ENCODE results near the gene FAM83C.

The FAM83C gene

DNA sequence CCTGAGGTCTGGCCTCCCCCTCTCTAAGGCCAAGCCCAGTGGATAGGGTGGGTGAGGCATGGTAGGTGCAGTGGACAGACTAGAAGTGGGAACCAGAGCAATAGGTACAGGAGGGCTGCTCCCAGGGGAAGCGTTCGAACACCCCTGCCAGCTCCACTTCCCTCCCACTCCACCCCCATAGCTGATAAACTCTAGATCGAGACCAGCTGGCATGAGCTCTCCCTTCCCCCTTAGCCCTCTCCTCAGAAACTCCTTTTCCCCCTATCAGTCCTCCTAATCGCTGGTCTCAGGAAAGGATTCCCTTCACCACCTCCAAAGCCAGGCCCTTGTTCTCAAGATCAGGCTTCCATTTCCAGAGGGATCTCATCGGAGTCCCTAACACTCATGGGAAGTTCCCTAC lies 6.0 kb upstream of the FAM83C start:
- DNase-seq: no peak

DNA sequence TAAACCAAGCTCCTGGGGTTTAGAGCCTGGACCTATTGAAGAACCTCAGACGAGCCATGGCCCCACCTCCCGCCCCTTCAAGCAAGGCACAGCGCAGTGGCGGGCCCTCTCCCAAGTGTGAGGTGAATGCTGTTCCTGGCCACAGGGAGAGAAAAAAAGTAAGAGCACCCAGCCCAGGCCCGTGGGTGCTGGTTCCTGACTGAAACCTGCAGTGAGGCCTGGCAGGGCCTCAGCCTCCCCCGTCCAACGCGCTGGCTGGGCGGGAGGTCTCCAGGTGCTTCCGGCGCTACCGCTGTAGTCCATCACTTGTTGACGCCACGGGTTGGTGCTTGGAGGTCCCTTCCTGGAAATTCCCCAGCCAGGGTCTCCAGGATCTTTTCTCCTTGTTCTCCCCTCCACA lies 5.5 kb upstream of the FAM83C start:
- DNase-seq: no peak

DNA sequence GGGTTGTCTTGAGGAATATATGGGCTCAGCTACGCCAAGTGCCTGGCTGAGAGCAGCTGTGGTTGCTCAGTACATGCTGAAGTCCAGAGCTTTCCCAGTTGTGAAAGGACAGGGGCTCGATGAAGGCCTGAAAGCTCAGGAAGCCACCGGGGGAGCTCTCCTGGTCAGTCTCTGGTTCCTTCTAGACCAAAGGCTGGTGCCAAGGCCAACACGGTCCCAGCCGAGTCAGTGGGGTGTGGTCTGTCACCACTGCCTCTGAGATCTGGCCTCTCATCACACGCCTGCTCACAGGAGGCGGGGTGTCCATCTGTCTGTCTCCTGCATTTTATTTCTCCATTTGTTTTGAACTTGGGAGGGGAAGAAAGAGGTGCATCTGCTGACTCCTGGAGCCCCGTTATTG lies 4.9 kb upstream of the FAM83C start:
- no peak for DNase-seq

DNA sequence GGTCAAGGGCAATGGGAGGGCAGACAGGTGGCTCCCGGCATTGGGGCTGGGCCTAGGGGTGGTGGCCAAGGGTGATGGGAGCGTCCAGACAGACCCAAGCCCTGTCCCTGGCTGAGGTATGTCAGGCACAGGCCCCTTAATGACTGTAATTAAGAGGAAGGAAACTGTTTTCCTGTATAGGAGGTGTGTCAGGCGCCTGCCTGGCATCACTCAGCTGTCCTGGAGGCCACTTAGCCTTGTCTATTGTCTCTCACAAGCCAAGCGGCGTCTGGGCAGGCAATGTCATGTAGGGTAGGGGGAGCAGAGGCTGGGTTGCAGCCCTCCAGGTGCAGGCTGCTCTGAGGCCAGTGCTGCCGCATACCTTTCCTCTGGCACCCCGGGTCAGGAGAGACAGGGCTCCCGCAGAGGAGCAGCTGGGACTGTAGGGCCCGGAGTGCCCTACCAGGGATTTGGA lies 3.9 kb upstream of the FAM83C start:
- DNase-seq: peak in 1 of 2 experiments; percentile 12

DNA sequence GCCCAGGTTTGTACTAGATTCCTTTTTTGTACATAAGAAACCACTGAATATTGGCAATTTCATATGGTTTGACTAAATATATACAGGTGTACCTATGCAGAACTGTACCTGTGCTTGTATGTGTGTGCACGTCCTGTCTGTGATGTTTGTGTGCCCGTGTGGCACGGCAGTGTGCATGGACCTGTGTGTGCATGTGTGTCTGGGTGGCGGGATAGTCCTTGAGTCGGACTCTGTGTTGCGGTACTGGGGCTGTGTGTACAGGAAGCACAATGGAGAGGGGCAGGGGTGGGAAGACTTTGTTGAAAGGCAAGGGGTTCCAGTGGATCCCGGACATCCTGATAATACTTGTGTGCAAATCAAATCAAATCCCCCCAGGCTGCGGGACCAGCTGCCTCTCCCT lies 3.4 kb upstream of the FAM83C start:
- no peak for DNase-seq

- DNase-seq: no peak
Observed at GRCh38 chr20:35295058-35295457, 2.8 kb upstream of the FAM83C start.

DNA sequence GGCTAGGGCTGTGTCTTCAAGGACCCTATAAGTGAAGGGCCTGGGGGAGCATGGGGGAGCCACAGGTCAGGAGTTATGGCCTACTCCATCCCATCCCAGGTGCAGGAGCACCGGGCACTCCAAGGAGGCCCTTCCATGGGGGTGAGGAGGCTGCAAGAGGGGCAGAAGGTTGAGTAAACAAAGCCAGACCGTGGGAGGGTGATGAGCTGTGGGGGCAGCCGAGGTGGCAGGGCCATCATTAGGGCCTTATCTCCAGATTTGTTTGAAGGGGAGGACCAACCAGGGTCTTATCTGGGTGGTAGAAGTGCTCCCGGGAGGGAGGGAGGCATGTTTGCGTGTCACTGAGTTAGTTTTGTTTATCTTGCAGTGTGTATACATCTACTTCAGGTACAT lies 2.1 kb upstream of the FAM83C start:
- DNase-seq: no peak

- no peak for DNase-seq
Observed at GRCh38 chr20:35293303-35294292, 1.4 kb upstream of the FAM83C start.

GRCh38 chr20:35292504-35293285 lies 470 bp upstream of the FAM83C start:
- no peak for DNase-seq

DNA sequence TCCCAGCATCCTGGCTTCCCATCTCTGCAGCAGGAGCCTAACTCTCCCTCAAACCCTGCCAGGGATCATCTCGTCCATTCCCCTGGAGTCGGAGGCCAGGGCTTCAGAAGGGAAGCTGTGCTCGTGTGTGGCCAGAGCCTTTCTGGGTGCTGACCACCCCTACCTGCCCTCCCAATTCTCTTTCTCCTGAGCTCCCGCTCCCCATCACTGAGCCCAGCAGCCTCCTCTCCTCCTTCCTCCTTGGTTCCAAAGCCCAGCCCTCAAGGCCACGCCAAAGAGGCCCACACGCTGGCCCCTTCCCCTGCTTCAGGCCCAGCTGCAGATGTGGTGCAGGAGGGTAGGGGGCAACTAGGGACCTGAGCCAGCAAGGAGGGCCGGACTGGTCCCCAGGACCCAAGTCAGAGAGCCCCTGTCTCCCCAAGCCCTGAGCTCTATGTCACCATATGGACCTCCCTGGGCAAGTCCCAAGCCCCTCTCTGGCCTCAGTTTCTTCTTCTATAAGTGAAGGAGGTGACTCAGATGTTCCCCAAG lies 1.3 kb downstream of the FAM83C start:
- DNase-seq: no peak

GRCh38 chr20:35290186-35290886 lies 1.9 kb downstream of the FAM83C start:
- DNase-seq: no peak

DNA sequence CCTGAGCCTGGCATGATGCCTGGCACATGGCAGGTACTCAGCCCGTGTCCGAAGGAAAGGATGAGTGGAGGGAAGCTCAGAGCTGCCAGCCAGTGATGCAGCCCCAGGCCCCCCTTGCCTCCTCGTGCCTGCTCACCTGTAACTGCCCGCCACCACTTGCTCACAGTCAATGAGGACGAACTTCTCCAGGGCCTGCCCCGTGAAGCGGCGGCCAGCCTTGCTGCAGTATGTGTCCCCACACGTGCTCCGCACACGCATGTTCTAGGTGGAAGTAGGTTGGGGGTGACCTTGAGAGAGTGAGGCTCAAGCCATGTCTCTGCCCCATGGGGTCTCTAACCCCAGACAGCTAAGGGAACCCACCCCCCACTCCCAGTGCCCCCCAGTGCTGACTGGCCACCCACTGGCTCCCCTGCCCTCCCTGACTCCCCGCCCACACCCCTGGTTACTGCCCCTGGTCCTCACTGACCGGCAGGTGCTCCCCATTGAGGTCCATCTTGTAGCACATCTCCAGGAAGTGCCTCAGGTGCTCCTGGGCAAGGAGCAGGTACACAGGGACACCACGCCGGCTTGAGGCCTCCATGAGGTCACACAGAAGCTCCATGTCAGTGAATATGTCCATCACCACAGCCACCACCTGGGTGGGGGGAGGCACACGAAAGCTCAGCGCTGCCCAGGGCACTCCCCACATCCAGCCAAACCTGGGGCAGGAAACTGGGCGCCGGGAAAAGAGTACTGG lies 3.7 kb downstream of the FAM83C start:
- no peak for DNase-seq

- no peak for DNase-seq
Observed at GRCh38 chr20:35287509-35288324, 4.5 kb downstream of the FAM83C start.

GRCh38 chr20:35286899-35287508 lies 5.2 kb downstream of the FAM83C start:
- no peak for DNase-seq

- no peak for DNase-seq
Observed at GRCh38 chr20:35286077-35286898, 5.9 kb downstream of the FAM83C start.

DNA sequence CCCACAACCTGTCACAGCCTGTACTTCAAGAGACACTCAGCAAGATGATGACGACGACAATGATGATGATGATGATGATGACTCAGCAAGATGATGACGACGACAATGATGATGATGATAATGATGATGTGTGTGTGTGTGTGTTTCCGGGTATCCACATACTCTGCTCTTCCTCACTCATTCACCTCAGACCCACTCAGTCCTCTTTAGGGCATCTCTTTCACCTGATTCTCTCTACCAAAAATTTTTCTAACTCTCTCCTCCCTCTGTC lies 6.5 kb downstream of the FAM83C start:
- DNase-seq: no peak

DNA sequence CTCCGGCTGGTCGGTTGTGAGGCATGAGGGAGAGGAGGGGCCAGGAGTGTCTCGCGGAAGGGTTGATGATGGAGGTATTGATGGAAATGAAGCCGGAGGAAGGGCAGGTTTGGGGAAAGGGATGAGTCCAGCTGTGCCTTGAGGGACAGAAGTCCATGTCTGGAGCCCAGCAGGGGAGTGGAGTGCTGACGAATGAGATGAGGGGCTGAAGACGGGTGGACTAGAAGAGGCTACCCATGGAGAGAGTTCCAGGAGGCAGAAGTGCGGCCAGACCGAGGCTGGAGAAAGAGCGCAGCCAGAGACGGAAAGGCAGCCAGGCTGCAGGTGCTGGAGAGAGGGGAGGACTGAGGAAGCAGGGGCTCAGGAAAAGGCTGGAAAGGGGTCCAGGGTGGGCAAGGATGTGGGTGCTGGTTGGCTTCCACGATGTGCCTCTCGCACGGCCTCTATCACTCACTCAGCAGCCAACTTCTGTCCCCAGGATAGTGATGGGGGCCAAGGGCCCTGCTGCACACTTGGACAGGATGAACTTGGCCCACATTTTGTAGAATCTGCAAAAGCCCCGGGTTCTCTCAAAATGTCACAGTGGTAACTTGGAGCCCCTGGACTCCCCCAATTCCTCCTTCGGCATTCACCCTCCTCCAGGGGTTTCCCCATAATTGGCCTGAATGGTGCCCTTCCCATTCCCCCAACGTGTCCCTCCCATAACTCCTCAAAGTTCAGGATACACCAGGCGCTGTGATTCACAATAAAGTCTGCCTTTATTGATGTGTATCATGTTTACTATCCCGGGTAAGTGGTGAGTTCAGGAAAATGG lies 7.0 kb downstream of the FAM83C start:
- no peak for DNase-seq

DNA sequence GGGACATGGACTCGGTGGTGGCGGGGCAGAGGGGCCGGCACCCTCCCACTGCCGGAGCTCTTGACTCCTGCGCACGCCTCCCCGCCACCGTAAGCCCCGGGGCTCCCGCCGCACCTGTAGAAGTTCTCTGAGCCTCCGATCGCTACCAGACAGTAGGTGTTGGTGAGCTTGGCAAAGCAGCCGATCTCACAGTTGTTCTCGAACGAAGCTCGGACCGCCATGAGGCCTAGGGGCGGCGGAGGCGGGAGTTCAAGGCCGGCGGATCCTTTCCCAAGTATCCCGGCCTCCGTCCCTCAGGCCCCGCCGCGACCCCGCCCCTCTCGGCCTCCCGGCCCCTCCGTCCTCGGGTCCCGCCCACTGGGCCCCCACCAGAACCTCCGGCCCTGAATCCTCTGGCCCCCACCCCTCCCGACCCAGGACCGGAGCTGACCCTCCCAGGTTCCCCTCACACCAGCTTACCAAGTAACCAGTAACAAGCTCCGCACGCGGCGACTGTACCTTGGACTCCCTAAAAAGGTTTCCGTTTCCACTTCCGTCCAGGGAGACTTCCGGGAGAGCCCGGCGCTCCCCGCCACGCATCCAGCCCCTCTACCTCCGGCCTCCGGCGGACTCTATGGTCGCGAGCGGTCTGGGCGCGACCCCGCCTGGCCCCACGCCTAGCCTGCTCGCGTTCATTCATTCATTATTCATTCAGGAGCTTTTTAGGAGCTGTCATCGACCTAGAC lies 7.8 kb downstream of the FAM83C start, which contains the start of gene EIF6:
Gene EIF6 (minus strand): TSS at position 506 of the 725 bp plus-strand sequence. CDS start 285 bp downstream, at position 221.
- DNase-seq: peak; percentile 88
